ENCODE results near the gene RPL27.

- no peak for TF ChIP-seq CTCF (IDR thresholded peaks at IDR 0.05)
- no peak for TF ChIP-seq POLR2AphosphoS5 (IDR thresholded peaks at IDR 0.05)
Measured at GRCh38 chr17:43030137-43030767, 32.0 kb downstream of the RPL27 start.

All from breast epithelium (tissue), 3 donors.